ENCODE measurements around the gene ARHGEF2.

ARHGEF2 gene

GRCh38 chr1:156004843-156005584, 26.7 kb upstream of the ARHGEF2 start:
- H3K4me3 ChIP-seq (replicated peaks; ENCODE audit: low read depth, low read length) = no peak overlapping the region
- no peak for DNase-seq (ENCODE audit: low read depth)
- no peak for TF ChIP-seq CTCF (IDR thresholded peaks at IDR 0.05; ENCODE audit: low read length, missing control alignments)

GRCh38 chr1:156003923-156004188, 25.5 kb upstream of the ARHGEF2 start:
- no peak for TF ChIP-seq CTCF (IDR thresholded peaks at IDR 0.05; ENCODE audit: low read length, missing control alignments)
- H3K4me3 ChIP-seq (replicated peaks; ENCODE audit: low read depth, low read length) = no peak overlapping the region
- no peak for DNase-seq (ENCODE audit: low read depth)

- no peak overlapping the region for H3K4me3 ChIP-seq (replicated peaks; ENCODE audit: low read depth, low read length)
- TF ChIP-seq CTCF (IDR thresholded peaks at IDR 0.05; ENCODE audit: low read length, missing control alignments) = no peak
- DNase-seq (ENCODE audit: low read depth) = no peak
Observed at GRCh38 chr1:156002188-156002911, 24.0 kb upstream of the ARHGEF2 start.

- TF ChIP-seq CTCF (IDR thresholded peaks at IDR 0.05; ENCODE audit: low read length, missing control alignments) = no peak
- DNase-seq (ENCODE audit: low read depth) = no peak
- no peak overlapping the region for H3K4me3 ChIP-seq (replicated peaks; ENCODE audit: low read depth, low read length)
Observed at GRCh38 chr1:156001662-156002171, 23.4 kb upstream of the ARHGEF2 start.

GRCh38 chr1:156001021-156001661, 22.8 kb upstream of the ARHGEF2 start:
- no peak for TF ChIP-seq CTCF (IDR thresholded peaks at IDR 0.05; ENCODE audit: low read length, missing control alignments)
- no peak for DNase-seq (ENCODE audit: low read depth)
- H3K4me3 ChIP-seq (replicated peaks; ENCODE audit: low read depth, low read length) = no peak overlapping the region

GRCh38 chr1:155999964-156000363, 21.6 kb upstream of the ARHGEF2 start:
- H3K4me3 ChIP-seq (replicated peaks; ENCODE audit: low read depth, low read length) = no peak overlapping the region
- DNase-seq (ENCODE audit: low read depth) = no peak
- TF ChIP-seq CTCF (IDR thresholded peaks at IDR 0.05; ENCODE audit: low read length, missing control alignments) = no peak

Data from fibroblast of pulmonary artery (primary cell).